SK-N-SH (cell line): ENCODE measurements around the gene YAP1. TPM values are rescaled to one million over a fixed set of nuclear protein-coding genes. Genes with fewer than 3 reads are reported as not detected.

Experiments used
- CTCF ChIA-PET: fragments of 300-600, 350-600 bp; formaldehyde crosslinking; extraction: SDS; loops from one replicate; lab custom pipeline; 2021; lab: Yijun Ruan, JAX
- POLR2A ChIA-PET: fragments of 350-600 bp; sonication (Branson Sonifier 250); formaldehyde crosslinking; extraction: SDS; loops from one replicate; lab custom pipeline; 2020; ENCODE audit warnings: antibody characterized with exemption, inconsistent platforms; lab: Yijun Ruan, JAX
- DNase-seq: peaks from one replicate; pipeline ENCODE4 v3.0.0; 2012
- H2AFZ ChIP-seq: fragments of 200-600 bp; sonication (generic); 2 replicates; pipeline ENCODE4 v1.8.1; 2016; ENCODE audit warnings: antibody characterized with exemption, mild to moderate bottlenecking, low read depth
- H3F3A ChIP-seq: fragments of 200-600 bp; sonication (generic); replicated peaks from 2 replicates; pipeline ENCODE3; 2016; ENCODE audit warnings: antibody characterized with exemption, mild to moderate bottlenecking; ENCODE audit not compliant: insufficient read depth
- H3K27ac ChIP-seq, 2 experiments: fragments of 200-500 bp in 1 of 2; fragments of 200-600 bp in 1 of 2; sonication (Bioruptor generic) in 1 of 2; sonication (generic), shearing (Covaris generic) in 1 of 2; 2 replicates each; pipeline versions ENCODE4 v1.5.1 to v1.6.1; 2014 to 2016; ENCODE audit warnings: low read depth in 2 of 2, inconsistent platforms in 1 of 2, low read length in 1 of 2, mild to moderate bottlenecking in 1 of 2, mixed read lengths in 1 of 2
- H3K27me3 ChIP-seq: fragments of 200-600 bp; sonication (generic), shearing (Covaris generic); 2 replicates; pipeline ENCODE4 v1.6.1; 2016; ENCODE audit warnings: mixed run types; ENCODE audit not compliant: insufficient read depth
- H3K36me3 ChIP-seq, 2 experiments: fragments of 200-500 bp in 1 of 2; fragments of 200-600 bp in 1 of 2; sonication (Bioruptor generic) in 1 of 2; sonication (generic) in 1 of 2; replicated peaks in 1 of 2; 2 replicates each; pipeline versions ENCODE3 to v1.5.1; 2014 to 2016; ENCODE audit warnings: low read length in 1 of 2, mild to moderate bottlenecking in 1 of 2; ENCODE audit not compliant: insufficient read depth in 2 of 2, control insufficient read depth in 1 of 2
- H3K4me1 ChIP-seq, 2 experiments: fragments of 200-500 bp in 1 of 2; fragments of 200-600 bp in 1 of 2; sonication (Bioruptor generic) in 1 of 2; sonication (generic), shearing (Covaris generic) in 1 of 2; 2 replicates each; pipeline versions ENCODE4 v1.5.1 to v1.6.1; 2014 to 2016; ENCODE audit warnings: low read depth in 1 of 2, low read length in 1 of 2, mixed run types in 1 of 2; ENCODE audit not compliant: insufficient read depth in 2 of 2, control insufficient read depth in 1 of 2
- H3K4me2 ChIP-seq: fragments of 200-600 bp; sonication (generic), shearing (Covaris generic); 2 replicates; pipeline ENCODE4 v1.6.1; 2017; ENCODE audit warnings: mixed run types
- H3K4me3 ChIP-seq, 2 experiments: fragments of 200-500 bp in 1 of 2; fragments of 200-600 bp in 1 of 2; sonication (Bioruptor generic) in 1 of 2; sonication (generic), shearing (Covaris generic) in 1 of 2; 2 replicates each; pipeline versions ENCODE4 v1.5.1 to v1.8.1; 2014 to 2016; ENCODE audit warnings: low read depth in 2 of 2, inconsistent platforms in 1 of 2, low read length in 1 of 2, mild to moderate bottlenecking in 1 of 2, mixed read lengths in 1 of 2, moderate library complexity in 1 of 2
- H3K79me2 ChIP-seq: fragments of 200-600 bp; sonication (generic); 2 replicates; pipeline ENCODE4 v1.8.1; 2017; ENCODE audit warnings: mild to moderate bottlenecking; ENCODE audit not compliant: insufficient read depth
- H3K9ac ChIP-seq: fragments of 200-600 bp; sonication (generic); 2 replicates; pipeline ENCODE4 v1.6.1; 2017; ENCODE audit warnings: mixed run types
- H3K9me2 ChIP-seq: fragments of 200-600 bp; sonication (generic); 2 replicates; pipeline ENCODE4 v1.6.1; 2017; ENCODE audit warnings: mixed run types
- H3K9me3 ChIP-seq: fragments of 200-600 bp; sonication (generic); 2 replicates; pipeline ENCODE4 v1.6.1; 2017; ENCODE audit warnings: mixed run types, mild to moderate bottlenecking, moderate library complexity
- H4K20me1 ChIP-seq: fragments of 200-600 bp; sonication (generic); 2 replicates; pipeline ENCODE4 v1.6.1; 2017; ENCODE audit warnings: mild to moderate bottlenecking, mixed run types; ENCODE audit not compliant: insufficient read depth
- CTCF ChIP-seq: fragments of 200-600 bp; sonication (generic); IDR thresholded peaks from 2 replicates; pipeline ENCODE4 v1.6.1; 2017; ENCODE audit warnings: antibody characterized with exemption, mild to moderate bottlenecking, moderate library complexity
- EZH2phosphoT487 ChIP-seq: fragments of 200-600 bp; sonication (generic); IDR thresholded peaks from 2 replicates; pipeline ENCODE4 v1.6.1; 2017; ENCODE audit warnings: low read depth, mixed run types, mild to moderate bottlenecking, antibody characterized with exemption, moderate library complexity, borderline replicate concordance
- GATA2 ChIP-seq: sonication (generic); formaldehyde crosslinking; IDR thresholded peaks from 2 replicates; pipeline ENCODE4 v1.5.0; 2020; ENCODE audit warnings: mild to moderate bottlenecking, missing genetic modification reagents
- JUND ChIP-seq: IDR thresholded peaks from 2 replicates; pipeline ENCODE4 v1.4.0; 2012
- MAX ChIP-seq: IDR thresholded peaks from 2 replicates; pipeline ENCODE4 v1.4.0; 2012; ENCODE audit warnings: low read depth
- MEF2A ChIP-seq: IDR thresholded peaks from 2 replicates; pipeline ENCODE4 v1.4.0; 2012; ENCODE audit warnings: low read depth, borderline replicate concordance
- MXI1 ChIP-seq: IDR thresholded peaks from 2 replicates; pipeline ENCODE4 v1.6.1; 2012; ENCODE audit warnings: mild to moderate bottlenecking, low read depth, low read length, improper control_type of control experiment
- RAD21 ChIP-seq: IDR thresholded peaks from 2 replicates; pipeline ENCODE4 v1.6.1; 2012; ENCODE audit warnings: mild to moderate bottlenecking, low read length
- RCOR1 ChIP-seq: fragments of 150-350 bp; IDR thresholded peaks from 2 replicates; pipeline ENCODE4 v1.6.1; 2017; ENCODE audit warnings: antibody characterized with exemption, low read length
- SIN3A ChIP-seq: IDR thresholded peaks from 2 replicates; pipeline ENCODE4 v1.6.1; 2012; ENCODE audit warnings: low read depth, mild to moderate bottlenecking, low read length, moderate library complexity, borderline replicate concordance
- SMC3 ChIP-seq: IDR thresholded peaks from 2 replicates; pipeline ENCODE4 v1.6.1; 2012; ENCODE audit warnings: low read depth, low read length, improper control_type of control experiment
- TAF1 ChIP-seq: IDR thresholded peaks from 2 replicates; pipeline ENCODE4 v1.6.1; 2012; ENCODE audit warnings: low read depth, mild to moderate bottlenecking, low read length, moderate library complexity, borderline replicate concordance
- TCF12 ChIP-seq: IDR thresholded peaks from 2 replicates; pipeline ENCODE4 v1.4.0; 2012
- TEAD4 ChIP-seq: IDR thresholded peaks from 2 replicates; pipeline ENCODE4 v1.4.0; 2012; ENCODE audit warnings: mild to moderate bottlenecking, borderline replicate concordance; ENCODE audit not compliant: insufficient read depth
- USF1 ChIP-seq: IDR thresholded peaks from 2 replicates; pipeline ENCODE4 v1.4.0; 2012; ENCODE audit warnings: low read depth, borderline replicate concordance
- ZBTB33 ChIP-seq: IDR thresholded peaks from 2 replicates; pipeline ENCODE4 v1.4.0; 2012; ENCODE audit warnings: low read depth, borderline replicate concordance
- polyA plus RNA-seq, 3 experiments: library from polyadenylated mRNA; depleted of rRNA; stranded (reverse); fragments of >200 nt; gene quantifications; 2 replicates each; pipeline ENCODE4 v1.2.3, GENCODE V29; 2012

YAP1 gene
- polyA plus RNA-seq, 1 of the 3 experiments (the other 2 are of a cell fraction) = 53.2 TPM

GRCh38 chr11:102192349-102193066, 82.3 kb downstream of the YAP1 start:
- no peak overlapping the region for H3K4me3 ChIP-seq
- peaks cover 4 to 26% of the 10 kb centered on the region in 2 experiments; a peak in 3 of 4 replicates for H3K4me1 ChIP-seq
- TF ChIP-seq USF1 = no peak
- TF ChIP-seq MXI1 = no peak
- TF ChIP-seq TEAD4 = no peak
- TF ChIP-seq SMC3 = no peak
- TF ChIP-seq RAD21 = no peak
- no peak for TF ChIP-seq CTCF
- no peak for TF ChIP-seq EZH2phosphoT487
- no peak for TF ChIP-seq GATA2 (CRISPR knock-in tag)
- no peak for TF ChIP-seq RCOR1
- no peak for TF ChIP-seq MAX
- no peak for TF ChIP-seq JUND
- TF ChIP-seq TCF12 = no peak
- no peak for TF ChIP-seq TAF1
- no peak for TF ChIP-seq SIN3A
- no peaks in the 10 kb centered on the region for H3K27me3 ChIP-seq
- DNase-seq = no peak
- POLR2A ChIA-PET = no interaction called here
- peaks cover 0 to 41% of the 10 kb centered on the region in 2 experiments for H3K36me3 ChIP-seq
- peaks cover 64% of the 10 kb centered on the region for H3K79me2 ChIP-seq
- H3K4me2 ChIP-seq = no peak overlapping the region
- no peak overlapping the region for H2AFZ ChIP-seq
- CTCF ChIA-PET = interaction anchor here (1.3 kb wide), 1 partner anchor 45 kb away, joined by 3 read pairs; no protein-coding TSS in a partner anchor
- no peaks in the 10 kb centered on the region for H3K9me2 ChIP-seq
- H3K9ac ChIP-seq = no peak overlapping the region
- no peaks in the 10 kb centered on the region for H3K9me3 ChIP-seq
- H3K27ac ChIP-seq = no peak overlapping the region
- peaks cover 7% of the 10 kb centered on the region for H3F3A ChIP-seq
- no peaks in the 10 kb centered on the region; the same call in 1 of the 2 replicates for H4K20me1 ChIP-seq

- Histone ChIP-seq H3F3A (peaks cover 7% of the 10 kb centered on the region), H3K9ac (no peak overlapping the region), H4K20me1 (no peaks in the 10 kb centered on the region), H3K9me3 (no peaks in the 10 kb centered on the region), H3K9me2 (no peaks in the 10 kb centered on the region), H3K4me1 (peaks cover 0 to 25% of the 10 kb centered on the region in 2 experiments; a peak in 3 of 4 replicates), H3K79me2 (peaks cover 71% of the 10 kb centered on the region), H2AFZ (no peak overlapping the region), H3K27me3 (no peaks in the 10 kb centered on the region), H3K27ac (no peak overlapping the region), H3K4me3 (no peak overlapping the region), H3K36me3 (peaks cover 0 to 53% of the 10 kb centered on the region in 2 experiments), H3K4me2 (no peak overlapping the region)
- CTCF ChIA-PET = no interaction called here
- POLR2A ChIA-PET = no interaction called here
- TF ChIP-seq EZH2phosphoT487 = no peak
- no peak for TF ChIP-seq CTCF
- TF ChIP-seq ZBTB33 = no peak
- TF ChIP-seq TAF1 = no peak
- TF ChIP-seq MEF2A = no peak
- no peak for TF ChIP-seq TEAD4
- TF ChIP-seq GATA2 (CRISPR knock-in tag) = no peak
- no peak for DNase-seq
These were observed 84.0 kb downstream of the YAP1 start for GRCh38 chr11:102194257-102194656.
